ENCODE data around the gene WNT5B. TPM values are rescaled to one million over a fixed set of nuclear protein-coding genes. Genes with fewer than 3 reads are reported as not detected.

WNT5B gene
- total and polyA plus RNA-seq, 2 donors (not counting 3 experiments of a cell fraction or from before 2014, with no cell fraction given): not detected

GRCh38 chr12:1696800-1697199 is 67.8 kb downstream of the WNT5B start:
- FAIRE-seq (no peak), DNase-seq (ENCODE audit: low read depth, low spot score) (no peak)
- peaks cover 3% of the 10 kb centered on the region for H4K20me1 ChIP-seq (replicated peaks; ENCODE audit: control insufficient read depth, extremely low read depth, insufficient read depth, low read length)
- no peaks in the 10 kb centered on the region for H3K9me3 ChIP-seq (replicated peaks; ENCODE audit: control insufficient read depth, insufficient read depth, low read length)
- no peaks in the 10 kb centered on the region for H3K9me1 ChIP-seq (replicated peaks; ENCODE audit: control insufficient read depth, extremely low read depth, insufficient read depth, low read length)
- no peak overlapping the region for H2AFZ ChIP-seq (ENCODE audit: low read depth, low read length)
- no TSS peak for BruUV-seq (replicated peaks)
- TF ChIP-seq EZH2 (IDR thresholded peaks at IDR 0.05; ENCODE audit: borderline replicate concordance, low read depth, low read length, severe bottlenecking) (no peak), POLR2A (IDR thresholded peaks at IDR 0.05; ENCODE audit: low read depth, low read length) (no peak), MYC (IDR thresholded peaks at IDR 0.05; ENCODE audit: low read depth, low read length) (no peak), POLR2AphosphoS5 (IDR thresholded peaks at IDR 0.05; ENCODE audit: insufficient read depth, low read depth, low read length) (no peak), MAX (IDR thresholded peaks at IDR 0.05; ENCODE audit: insufficient read depth, insufficient read length) (no peak), JUN (IDR thresholded peaks at IDR 0.05; ENCODE audit: borderline replicate concordance, insufficient read depth, insufficient read length, low read depth) (no peak), GATA2 (IDR thresholded peaks at IDR 0.05; ENCODE audit: insufficient read depth, insufficient read length, low read depth, low read length) (no peak), FOS (IDR thresholded peaks at IDR 0.05; ENCODE audit: borderline replicate concordance, insufficient read depth, low read length) (no peak), CTCF (IDR thresholded peaks at IDR 0.05; ENCODE audit: extremely low read depth in 1 of 2, insufficient read depth in 1 of 2, low read depth in 1 of 2, low read length in 2 of 2) (no peak)
- CTCF ChIA-PET: interaction anchor here (0.8 to 2.9 kb wide), 4 partner anchors 9 to 94 kb away, joined by 3 to 20 read pairs (median 7); no protein-coding TSS in a partner anchor
- POLR2A ChIA-PET: no interaction called here
- H3K79me2 ChIP-seq (ENCODE audit: control insufficient read depth, insufficient read depth, low read length): peaks cover 92% of the 10 kb centered on the region
- H3K27me3 ChIP-seq (ENCODE audit: control insufficient read depth in 2 of 2, insufficient read depth in 2 of 2, low read length in 2 of 2): no peaks in the 10 kb centered on the region
- H3K4me1 ChIP-seq (ENCODE audit: control insufficient read depth, extremely low read depth, insufficient read depth, low read length): peaks cover 9% of the 10 kb centered on the region
- no peaks in the 10 kb centered on the region for H3K36me3 ChIP-seq (ENCODE audit: control insufficient read depth in 2 of 2, extremely low read depth in 1 of 2, insufficient read depth in 2 of 2, low read length in 2 of 2)
- H3K27ac ChIP-seq (ENCODE audit: insufficient read depth, low read depth, low read length): no peak overlapping the region
- H3K9ac ChIP-seq (replicated peaks; ENCODE audit: extremely low read depth, insufficient read depth, low read length): no peak overlapping the region
- dilution Hi-C loops (cut with MboI; ENCODE audit: extremely low pct_ligation_motif_present, low sequenced_read_pairs): no loop called here
- H3K4me2 ChIP-seq (ENCODE audit: insufficient read depth, low read length): no peak overlapping the region
- intact Hi-C loops (cut with micrococcal nuclease): no loop called here
- no peak overlapping the region for H3K4me3 ChIP-seq (replicated peaks in 1 of 3; ENCODE audit: insufficient read depth in 1 of 3, low read depth in 1 of 3, low read length in 3 of 3)

Small RNAs within 50 kb of the gene (microRNA-seq; reads per million reads assigned to microRNA genes)
- not detected for gene MIR3649 (ENCODE audit: borderline number of aligned reads, borderline replicate concordance)

Small RNAs within 50 kb of the gene (small RNA-seq; reads per million reads assigned to genes)
- not detected for gene MIR3649 (ENCODE audit: insufficient read depth, insufficient read length, low read depth, low replicate concordance)

Other genes starting within 250 kb of the WNT5B start
- gene FBXL14, start 34.6 kb upstream of the WNT5B start, total RNA-seq: 10.2 and 11.3 TPM in 2 replicates
- 15.7 and 16.8 TPM in 2 replicates for gene FBXL14, start 34.6 kb upstream of the WNT5B start, polyA plus RNA-seq
- gene ADIPOR2, start 61.8 kb downstream of the WNT5B start, total RNA-seq: 57.3 and 59.4 TPM in 2 replicates
- gene ADIPOR2, start 61.8 kb downstream of the WNT5B start, polyA plus RNA-seq: 20.7 and 22.5 TPM in 2 replicates
- not detected in 2 replicates for gene LRTM2, start 191.3 kb downstream of the WNT5B start, total RNA-seq
- not detected in 2 replicates for gene LRTM2, start 191.3 kb downstream of the WNT5B start, polyA plus RNA-seq